GM19099 (cell line): Measurements from ENCODE around the gene MIPOL1.

ENCODE experiments used
- POLR2A ChIP-seq: IDR thresholded peaks from 3 replicates; pipeline ENCODE4 v1.6.1; 2011; ENCODE audit warnings: low read depth; ENCODE audit not compliant: insufficient read length; ENCODE audit errors: extremely low read depth

MIPOL1 gene, protein sequence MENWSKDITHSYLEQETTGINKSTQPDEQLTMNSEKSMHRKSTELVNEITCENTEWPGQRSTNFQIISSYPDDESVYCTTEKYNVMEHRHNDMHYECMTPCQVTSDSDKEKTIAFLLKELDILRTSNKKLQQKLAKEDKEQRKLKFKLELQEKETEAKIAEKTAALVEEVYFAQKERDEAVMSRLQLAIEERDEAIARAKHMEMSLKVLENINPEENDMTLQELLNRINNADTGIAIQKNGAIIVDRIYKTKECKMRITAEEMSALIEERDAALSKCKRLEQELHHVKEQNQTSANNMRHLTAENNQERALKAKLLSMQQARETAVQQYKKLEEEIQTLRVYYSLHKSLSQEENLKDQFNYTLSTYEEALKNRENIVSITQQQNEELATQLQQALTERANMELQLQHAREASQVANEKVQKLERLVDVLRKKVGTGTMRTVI

DNA sequence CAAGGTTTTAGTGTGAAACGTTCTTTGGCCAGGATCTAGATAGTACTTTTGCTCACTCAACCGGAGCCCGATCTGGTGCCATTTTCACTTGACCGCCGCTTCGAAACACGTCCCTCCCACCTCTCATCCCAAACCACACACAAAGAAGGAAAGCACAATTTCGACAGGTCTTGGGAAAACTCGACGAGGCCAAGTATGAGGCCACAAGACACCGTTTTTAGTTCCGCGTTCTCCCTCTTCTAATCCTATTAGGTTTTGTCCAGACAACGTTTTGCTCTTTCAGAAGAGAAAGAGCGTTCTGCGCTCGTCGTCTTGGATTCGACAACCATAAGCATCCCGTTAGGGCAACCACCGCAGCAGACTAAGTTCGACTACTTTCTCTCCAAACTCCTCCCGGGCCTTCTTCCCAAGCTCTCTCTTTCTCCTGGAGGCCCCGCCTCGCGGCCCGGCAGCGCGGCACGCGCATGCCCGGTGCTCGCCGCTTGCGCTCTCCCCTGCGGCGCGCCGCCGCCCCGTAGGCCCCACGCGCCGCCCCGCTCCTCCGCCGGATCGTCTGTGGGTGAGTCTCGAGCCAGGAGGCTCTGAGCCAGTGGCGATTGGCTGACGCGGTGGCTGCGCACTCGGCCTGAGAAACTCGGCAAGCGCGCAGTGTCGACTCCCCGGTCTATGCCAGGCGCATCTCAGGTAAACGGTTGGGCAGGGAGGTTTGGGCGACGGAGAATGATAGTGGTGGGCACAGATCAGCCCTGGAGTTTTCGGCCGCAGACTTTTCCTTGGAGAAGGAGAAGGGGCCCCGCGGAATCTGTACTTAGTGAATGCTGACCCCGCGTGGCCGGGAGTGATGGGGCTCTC is at the start of gene MIPOL1:
MIPOL1 (plus strand) TSS at position 517 of the 852 bp plus-strand sequence. CDS start 49,952 bp downstream, outside the sequence.
- no peak for TF ChIP-seq POLR2A

DNA sequence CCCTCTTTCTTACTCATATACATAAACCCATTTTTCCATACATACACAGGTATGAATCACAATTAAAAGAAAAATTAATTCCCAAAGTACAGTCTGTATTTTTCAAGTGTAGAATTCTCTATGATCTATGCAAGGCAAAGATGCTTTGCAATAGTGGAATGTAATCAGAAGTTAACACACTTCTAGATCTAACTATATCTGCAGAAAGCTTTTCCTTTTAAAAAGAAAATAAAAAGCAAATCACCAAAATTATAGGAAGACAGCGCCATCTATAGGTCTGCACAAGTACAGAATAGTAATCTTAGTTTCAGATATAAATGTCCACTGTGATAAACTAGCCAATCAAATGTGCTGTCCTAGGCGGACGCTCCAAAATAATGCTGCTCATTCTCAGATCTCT is 47.3 kb upstream of the MIPOL1 start:
- no peak for TF ChIP-seq POLR2A

DNA sequence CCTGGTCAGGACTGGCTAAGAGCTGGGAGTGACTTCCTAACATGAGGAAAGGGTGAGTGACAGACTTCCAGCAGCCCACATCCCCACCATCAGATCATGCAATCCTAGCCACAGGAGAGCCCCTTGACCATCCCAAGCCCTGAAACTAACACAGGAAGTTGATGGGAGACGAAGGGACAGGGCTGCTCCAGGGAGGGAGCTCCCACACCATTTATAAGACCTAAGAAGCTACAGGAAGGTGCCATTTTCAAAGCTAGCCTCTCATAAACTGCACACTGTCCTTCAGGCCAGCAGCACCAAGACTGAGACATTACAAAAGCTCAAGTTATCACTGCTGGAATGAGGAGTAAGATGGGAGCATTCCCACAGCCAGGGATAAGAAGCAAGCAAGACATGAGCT is 44.7 kb upstream of the MIPOL1 start:
- TF ChIP-seq POLR2A = no peak

DNA sequence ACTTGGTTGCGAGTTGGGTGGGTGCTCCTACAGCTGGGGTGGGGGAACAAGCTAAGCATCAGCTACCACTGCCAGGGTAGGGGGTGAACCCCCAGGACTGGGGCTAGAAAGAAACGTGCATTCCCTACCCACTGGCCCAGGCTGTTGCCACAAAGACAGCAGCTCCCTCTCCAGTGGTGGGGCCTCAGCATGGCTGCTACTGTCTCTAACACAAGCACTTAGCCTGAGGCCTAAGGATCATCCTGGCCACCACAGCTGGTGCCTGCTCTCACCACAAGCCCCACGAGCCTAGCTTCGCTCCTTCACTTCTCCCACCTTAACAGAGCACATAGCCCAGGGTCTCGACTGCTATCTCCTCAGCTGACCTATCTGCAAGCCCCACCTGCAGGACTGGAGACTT is 44.3 kb upstream of the MIPOL1 start:
- TF ChIP-seq POLR2A = no peak

DNA sequence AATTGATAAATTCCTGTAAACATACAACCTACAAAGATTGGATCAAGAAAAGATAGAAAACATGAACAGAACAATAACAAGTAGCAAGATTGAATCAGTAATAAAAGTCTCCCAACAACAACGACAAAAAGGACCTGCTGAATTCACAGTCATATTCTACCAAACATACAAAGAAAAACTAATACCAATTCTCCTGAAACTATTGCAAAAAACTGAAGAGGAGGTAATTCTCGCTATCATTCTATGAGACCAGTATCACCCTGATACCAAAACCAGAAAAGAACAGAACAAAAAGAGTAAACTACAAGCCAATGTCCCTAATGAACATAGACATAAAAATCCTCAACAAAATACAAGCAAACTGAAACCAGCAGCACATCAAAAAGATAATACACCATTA is 39.8 kb upstream of the MIPOL1 start:
- no peak for TF ChIP-seq POLR2A

DNA sequence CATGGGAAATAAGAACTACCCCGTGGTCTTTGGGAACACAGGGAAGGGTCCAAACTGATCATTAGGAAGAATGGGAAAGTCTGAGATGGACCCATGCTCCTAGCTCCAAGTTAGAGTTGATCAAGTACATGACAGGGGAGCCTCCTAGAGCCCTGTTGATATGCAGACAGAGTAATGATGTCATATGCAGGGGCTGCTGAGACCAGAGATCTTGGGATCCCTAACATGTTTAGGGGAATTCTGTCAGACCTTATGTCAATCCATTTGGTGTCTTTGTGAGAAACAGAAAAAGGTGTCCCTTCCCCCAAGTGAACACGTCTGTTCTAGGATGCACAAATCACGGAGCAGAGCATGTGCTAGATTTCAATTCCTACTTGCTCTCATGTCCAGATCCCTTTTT is 31.9 kb upstream of the MIPOL1 start:
- no peak for TF ChIP-seq POLR2A

DNA sequence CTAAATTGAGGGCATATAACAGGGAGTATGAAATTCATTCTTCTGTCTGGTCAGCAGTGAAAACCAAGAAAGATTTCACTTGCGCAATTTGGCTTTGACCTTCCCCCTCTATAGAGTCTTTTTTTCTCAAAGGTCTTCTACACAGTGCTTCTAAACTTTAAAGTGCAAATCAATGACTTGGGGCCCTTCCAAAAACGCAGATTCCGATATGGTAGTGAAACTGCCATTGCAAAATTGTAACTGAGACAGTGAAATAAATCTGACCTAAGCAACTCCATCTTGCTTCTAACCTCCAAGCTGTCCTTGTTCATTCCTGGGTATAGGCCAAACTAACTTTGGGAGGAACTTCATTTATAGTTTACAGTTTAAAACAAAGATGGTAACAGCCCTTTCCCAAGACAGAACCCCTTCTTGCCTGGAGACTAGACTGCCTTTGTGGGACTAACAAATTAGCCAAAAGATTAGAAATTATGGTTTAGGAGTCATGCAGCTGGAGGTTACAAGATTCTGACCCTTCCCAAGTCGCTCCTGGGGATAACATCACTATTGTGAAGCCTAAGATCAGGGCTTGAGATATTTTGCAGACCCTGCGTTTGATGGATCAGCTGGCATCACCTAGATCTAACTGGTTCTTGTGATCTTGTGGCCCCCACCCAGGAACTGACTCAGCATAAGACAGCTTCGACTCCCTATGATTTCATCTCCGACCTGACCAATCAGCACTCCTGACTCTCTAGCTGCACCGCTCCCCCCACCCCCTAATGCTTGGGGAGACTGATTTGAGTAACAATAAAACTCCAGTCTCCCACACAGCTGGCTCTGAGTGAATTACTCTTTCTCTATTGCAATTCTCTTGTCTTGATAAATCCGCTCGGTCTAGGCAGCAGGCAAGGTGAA is 30.3 kb upstream of the MIPOL1 start:
- no peak for TF ChIP-seq POLR2A

DNA sequence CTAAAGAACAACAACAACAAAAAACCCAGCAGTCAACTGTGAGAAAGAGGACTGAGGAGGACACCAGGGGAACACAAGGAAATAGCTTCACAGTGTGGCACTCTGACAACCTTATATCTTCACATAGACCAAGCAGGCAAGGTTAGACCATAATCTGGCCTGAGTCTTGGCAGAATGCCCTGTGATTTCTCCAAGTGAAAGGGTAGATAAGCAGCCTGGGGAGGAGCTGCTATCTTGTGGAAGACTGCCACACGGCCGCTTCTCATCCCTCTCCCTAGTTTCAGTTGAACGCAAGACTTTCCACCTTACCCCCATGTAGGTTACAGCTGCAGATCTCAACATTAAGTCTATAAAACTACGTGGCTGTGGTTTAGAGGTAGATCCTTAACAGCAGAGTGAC is 29.0 kb upstream of the MIPOL1 start:
- no peak for TF ChIP-seq POLR2A

DNA sequence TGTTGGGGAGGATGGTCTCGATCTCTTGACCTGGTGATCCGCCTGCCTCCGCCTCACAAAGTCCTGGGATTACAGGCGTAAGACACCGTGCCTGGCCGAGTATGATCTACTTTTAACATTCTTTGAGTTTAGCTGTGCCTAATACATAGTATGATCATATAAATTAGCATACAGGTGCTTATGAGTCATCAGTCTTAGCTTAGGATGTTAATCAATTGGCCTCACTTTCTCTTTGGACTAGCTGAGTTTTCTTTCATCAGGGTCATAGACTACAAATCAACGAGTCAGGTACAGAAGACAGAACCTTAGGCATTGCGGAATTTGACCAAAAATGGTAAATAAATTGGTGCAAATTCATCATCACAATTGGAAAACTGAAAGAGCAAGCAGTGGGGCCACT is 27.5 kb upstream of the MIPOL1 start:
- no peak for TF ChIP-seq POLR2A

DNA sequence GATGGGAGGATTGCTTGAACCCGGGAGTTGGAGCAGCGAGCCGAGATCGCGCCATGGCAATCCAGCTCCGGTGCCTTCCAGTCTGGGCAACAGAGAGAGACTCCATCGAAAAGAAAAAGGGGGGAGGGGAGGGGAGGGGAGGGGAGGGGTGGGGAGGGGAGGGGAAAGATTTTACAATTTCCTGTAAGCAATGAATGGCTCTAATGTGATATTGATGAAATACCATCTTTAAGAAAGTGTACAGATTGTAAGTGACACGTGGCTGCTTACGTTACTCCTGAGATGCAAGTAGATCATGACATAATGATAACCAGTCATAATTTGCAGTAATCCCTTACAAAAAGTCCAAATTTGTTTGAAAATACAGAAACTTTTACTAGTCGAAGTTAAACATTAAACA is 26.7 kb upstream of the MIPOL1 start:
- TF ChIP-seq POLR2A = no peak

DNA sequence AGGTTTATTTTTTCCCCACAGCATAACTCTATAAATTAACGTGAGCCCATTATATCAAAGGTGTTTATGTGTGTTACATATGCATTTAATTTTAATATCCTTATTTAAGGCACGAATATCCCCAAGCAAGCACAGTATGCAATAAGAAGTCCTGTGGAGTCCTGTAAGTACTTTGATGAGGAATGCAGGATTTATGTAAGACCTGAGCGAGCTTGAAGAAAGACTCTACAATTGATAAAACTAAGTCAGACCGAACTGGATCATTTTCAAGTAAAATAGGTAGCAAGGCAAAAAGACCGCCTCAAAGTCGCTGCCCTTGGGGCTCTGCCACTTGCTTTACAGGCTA is 26.1 kb upstream of the MIPOL1 start:
- TF ChIP-seq POLR2A = no peak

DNA sequence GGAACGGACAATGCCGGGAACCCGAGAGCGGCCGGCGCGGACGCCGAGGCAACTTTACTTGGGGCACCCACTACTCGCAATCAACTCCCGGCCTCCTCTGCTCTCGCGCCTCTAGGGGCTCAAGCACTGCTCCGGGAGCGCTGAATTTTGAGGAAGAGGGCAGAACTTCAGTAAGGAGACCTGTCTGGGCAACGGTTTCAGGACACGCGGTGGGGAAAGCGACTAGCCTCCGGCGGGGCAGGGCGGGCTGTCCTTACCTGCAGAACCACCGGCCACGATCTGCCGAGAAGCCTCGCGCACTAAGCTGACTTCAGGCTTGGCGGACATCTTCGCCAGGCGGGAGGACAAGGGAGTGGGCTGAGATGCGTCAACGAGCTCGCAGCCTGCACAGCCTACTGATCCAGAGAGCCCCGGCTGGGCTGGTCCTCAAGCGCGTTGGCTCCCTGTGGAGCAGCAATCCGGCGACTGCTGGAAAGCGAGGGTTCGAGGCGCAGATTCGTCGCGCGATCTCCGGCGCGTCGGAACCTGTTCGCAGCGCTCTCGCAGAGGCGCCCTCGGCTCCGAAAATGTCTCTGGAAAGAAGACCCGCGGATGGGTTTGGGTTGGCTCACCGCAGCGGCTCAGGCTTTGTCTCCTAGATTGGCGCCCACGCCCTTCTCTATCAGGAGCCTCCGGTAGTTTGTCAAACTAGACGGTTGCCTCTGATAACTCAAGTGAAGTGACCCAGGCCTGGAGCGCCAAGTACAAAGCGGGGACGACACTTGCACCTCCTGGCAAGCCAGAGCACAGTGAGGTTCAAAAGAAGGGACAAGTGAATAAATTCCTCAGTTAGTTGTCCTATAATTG is 25.5 kb upstream of the MIPOL1 start, which contains the start of gene SLC25A21:
SLC25A21 (minus strand) TSS at position 583 of the 846 bp plus-strand sequence.
- TF ChIP-seq POLR2A = no peak

DNA sequence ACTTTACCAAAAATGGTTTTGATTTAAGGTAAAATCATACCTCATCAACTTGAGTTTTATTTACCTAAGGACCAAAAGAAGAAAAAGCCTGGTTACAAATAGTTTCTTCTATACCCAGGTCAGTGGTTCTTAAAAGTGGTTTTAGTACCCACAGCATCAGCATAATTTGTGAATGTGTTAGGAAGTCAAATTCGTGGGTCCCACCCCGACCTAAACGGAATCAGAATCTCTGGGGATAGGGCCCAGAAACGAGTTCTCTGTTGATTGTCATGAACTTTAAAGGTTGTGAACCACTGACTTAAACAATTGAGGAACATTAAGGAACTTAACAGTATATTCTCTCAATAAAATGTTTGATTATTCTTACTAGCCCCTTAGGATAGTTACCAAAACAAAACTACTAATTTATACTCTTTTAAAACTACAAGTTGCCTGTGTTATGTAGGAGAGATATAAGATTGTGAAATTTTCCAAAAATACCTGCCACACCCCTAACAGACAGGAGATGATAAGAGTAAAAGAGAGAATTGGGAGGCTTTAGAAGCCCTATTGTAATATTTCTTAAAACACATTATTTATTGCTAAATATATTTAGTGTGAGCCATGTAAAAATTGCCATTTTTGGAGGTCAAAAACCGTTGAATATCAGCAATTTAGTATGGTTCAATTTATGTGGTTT is 24.7 kb upstream of the MIPOL1 start:
- no peak for TF ChIP-seq POLR2A

DNA sequence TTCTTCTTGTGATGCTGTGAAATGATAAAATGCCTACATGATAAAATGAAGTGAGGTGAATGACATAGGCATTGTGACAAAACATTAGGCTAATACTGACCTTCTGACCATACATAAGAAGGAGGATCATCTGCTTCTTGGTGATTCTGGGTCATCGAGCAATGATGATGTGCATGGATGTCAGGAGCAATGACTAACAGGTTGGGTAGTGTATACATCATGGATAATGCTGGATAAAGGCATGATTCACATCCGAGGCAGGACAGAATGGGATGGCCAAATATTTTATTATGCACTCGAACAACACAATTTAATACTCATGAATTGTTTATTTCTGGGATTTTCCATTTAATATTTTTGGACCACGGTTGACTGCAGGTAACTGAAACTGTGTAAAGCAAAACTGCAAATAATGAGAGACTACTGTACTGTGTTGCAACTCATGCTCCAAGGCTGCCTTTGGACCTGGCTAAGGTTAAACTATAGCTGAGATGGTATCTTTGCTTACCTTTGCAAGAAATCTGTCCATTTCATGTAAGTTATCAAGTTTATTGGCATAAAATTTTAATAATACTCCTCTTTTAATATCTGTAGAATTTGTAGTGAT is 17.7 kb upstream of the MIPOL1 start:
- TF ChIP-seq POLR2A = no peak

DNA sequence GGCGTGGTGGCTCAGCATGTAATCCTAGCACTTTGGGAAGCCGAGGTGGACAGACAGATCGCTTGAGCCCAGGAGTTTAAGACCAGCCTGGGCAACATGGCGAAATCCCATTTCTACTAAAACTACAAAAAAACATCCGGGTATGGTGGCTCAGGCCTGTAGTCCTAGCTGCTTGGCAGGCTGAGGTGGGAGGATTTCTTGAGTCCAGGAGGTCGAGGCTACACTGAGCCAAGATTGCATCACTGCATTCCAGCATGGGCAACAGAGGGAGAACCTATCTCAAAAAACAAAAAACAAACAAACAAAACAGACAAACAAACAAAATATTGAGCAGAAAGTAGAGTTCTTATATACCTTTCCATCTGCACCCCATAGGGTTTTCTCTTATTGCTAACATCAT is 16.3 kb upstream of the MIPOL1 start:
- no peak for TF ChIP-seq POLR2A
